ENCODE measurements around the gene PLK1.

- TF ChIP-seq CTCF (conservative IDR thresholded peaks at IDR 0.05 in 1 of 2, IDR thresholded peaks at IDR 0.05 in 1 of 2; ENCODE audit: extremely low read depth in 1 of 2, insufficient read depth in 1 of 2, low read depth in 1 of 2, low read length in 2 of 2) (no peak), EZH2 (IDR thresholded peaks at IDR 0.05; ENCODE audit: borderline replicate concordance, low read length) (no peak)
These were observed 8.5 kb downstream of the PLK1 start for GRCh38 chr16:23687034-23687808.

All from mammary epithelial cell (primary cell).